ENCODE data around the gene SMG6. TPM values are rescaled to one million over a fixed set of nuclear protein-coding genes. Genes with fewer than 3 reads are reported as not detected.
A peak's percentile ranks its signal among the peaks of the same experiment; 100 is the strongest.

The SMG6 gene
- total RNA-seq, 6 experiments from 2014 or later: 7.4 to 10.4 (median 8.9) TPM

DNA sequence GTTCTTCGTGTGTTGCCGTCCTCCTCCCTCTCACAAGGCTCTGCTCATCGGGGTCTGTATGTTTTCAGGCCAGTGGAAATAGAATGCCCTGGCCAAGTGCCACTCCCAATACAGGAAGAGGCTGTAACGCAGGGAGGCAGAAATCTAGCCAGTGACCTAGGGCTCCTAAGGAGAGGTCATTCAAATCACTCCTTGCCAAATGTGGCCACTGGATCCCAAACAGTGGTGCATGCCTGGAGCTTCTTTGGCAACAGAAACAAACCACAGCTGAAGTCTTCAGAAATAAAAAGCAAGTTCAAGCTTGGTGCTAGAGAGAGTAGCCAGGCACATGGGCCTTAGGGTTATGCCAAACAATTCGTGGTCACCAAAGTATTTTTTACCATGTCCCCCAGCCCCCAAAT, 66.1 kb downstream of the SMG6 start:
- no peaks in the 10 kb centered on the region for H3K27me3 ChIP-seq
- H3K27ac ChIP-seq: peak overlapping the region in 2 of 3 donors; percentile 20 to 61
- peaks cover 0 to 4% (median 0%) of the 10 kb centered on the region in 4 donors for H3K36me3 ChIP-seq
- no peak overlapping the region for H3K4me3 ChIP-seq
- H3K4me1 ChIP-seq: peaks cover 0 to 7% (median 0%) of the 10 kb centered on the region in 4 donors
- H3K9me3 ChIP-seq: no peaks in the 10 kb centered on the region
- TF ChIP-seq, protein P1, sequence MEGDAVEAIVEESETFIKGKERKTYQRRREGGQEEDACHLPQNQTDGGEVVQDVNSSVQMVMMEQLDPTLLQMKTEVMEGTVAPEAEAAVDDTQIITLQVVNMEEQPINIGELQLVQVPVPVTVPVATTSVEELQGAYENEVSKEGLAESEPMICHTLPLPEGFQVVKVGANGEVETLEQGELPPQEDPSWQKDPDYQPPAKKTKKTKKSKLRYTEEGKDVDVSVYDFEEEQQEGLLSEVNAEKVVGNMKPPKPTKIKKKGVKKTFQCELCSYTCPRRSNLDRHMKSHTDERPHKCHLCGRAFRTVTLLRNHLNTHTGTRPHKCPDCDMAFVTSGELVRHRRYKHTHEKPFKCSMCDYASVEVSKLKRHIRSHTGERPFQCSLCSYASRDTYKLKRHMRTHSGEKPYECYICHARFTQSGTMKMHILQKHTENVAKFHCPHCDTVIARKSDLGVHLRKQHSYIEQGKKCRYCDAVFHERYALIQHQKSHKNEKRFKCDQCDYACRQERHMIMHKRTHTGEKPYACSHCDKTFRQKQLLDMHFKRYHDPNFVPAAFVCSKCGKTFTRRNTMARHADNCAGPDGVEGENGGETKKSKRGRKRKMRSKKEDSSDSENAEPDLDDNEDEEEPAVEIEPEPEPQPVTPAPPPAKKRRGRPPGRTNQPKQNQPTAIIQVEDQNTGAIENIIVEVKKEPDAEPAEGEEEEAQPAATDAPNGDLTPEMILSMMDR (IDR thresholded peaks at IDR 0.05): no peak
- no peak for TF ChIP-seq POLR2A (IDR thresholded peaks at IDR 0.05)
- ATAC-seq (peak; percentile 47 to 54 (median 51)), DNase-seq (no peak)
- WGBS (ENCODE audit: insufficient coverage, low coverage, low lambda C conversion rate, missing lambda C conversion rate): 60% methylated on average over 4 of the region's 5 CpGs
- intact Hi-C loops (cut with DNase I): loop anchor here in 1 of 2 donors (10.0 kb wide), 1 partner anchor 133 kb away; no protein-coding TSS in a partner anchor

DNA sequence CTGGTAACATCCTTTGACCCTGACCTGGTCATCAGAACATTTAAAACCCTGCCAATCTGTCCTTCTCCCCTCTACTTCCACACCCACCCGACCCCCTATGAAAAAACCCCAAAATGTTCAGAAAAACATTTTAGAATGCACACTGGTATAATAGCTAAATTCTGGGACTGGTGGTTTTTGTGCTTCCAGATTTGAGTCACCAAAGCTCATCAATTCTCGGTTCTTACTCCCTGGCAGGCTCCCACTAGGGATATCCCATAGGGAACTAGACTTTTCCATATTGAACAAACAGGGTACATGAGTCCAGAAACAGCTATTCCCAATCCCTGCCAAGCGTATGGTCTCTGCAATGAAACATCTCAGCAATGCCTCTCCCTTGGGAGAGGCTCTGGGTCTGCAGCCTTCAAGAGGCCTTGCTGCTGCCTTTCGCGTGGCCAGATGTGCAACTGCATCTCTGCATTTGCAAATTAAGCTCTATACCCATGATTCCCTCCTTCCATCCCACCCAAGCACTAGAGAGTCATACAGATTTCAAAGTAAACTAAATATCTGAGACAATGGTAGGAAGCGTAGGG, 67.7 kb downstream of the SMG6 start:
- Histone ChIP-seq H3K27ac (no peak overlapping the region), H3K9me3 (no peaks in the 10 kb centered on the region), H3K27me3 (no peaks in the 10 kb centered on the region), H3K4me3 (no peak overlapping the region), H3K36me3 (peaks cover 0 to 4% (median 0%) of the 10 kb centered on the region in 4 donors), H3K4me1 (peaks cover 0 to 7% (median 0%) of the 10 kb centered on the region in 4 donors)
- DNase-seq (no peak), ATAC-seq (no peak)
- no peak for TF ChIP-seq POLR2A (IDR thresholded peaks at IDR 0.05)
- TF ChIP-seq, protein P1 (IDR thresholded peaks at IDR 0.05): no peak
- intact Hi-C loops (cut with DNase I): loop anchor here in 1 of 2 donors (10.0 kb wide), 1 partner anchor 131 kb away; no protein-coding TSS in a partner anchor
- WGBS (ENCODE audit: insufficient coverage, low coverage, low lambda C conversion rate, missing lambda C conversion rate): 82% methylated on average over 4 of the region's 6 CpGs

DNA sequence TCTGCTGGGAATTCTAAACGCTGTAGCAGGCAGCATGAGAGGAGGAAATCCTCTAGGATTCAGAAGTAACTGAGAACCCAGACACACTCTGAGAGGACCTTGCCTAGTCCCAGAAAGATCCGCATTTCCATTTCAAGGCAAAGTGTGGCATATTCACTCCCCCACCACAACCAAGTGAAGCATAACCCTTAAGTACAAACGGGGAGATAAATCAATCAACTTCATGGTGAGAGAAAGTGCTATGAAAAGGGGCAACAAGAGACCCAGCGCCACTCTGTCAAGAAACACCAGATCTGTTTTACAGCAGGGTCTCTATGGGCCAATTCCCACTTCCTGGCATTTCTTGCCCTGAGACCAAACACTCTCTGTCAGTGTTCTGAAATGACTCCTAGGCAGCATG, 68.3 kb downstream of the SMG6 start:
- H3K4me3 ChIP-seq: no peak overlapping the region
- 80% methylated on average over 2 of the region's 4 CpGs for WGBS (ENCODE audit: insufficient coverage, low coverage, low lambda C conversion rate, missing lambda C conversion rate)
- ATAC-seq: no peak
- no peak overlapping the region for H3K27ac ChIP-seq
- peaks cover 0 to 7% (median 0%) of the 10 kb centered on the region in 4 donors for H3K4me1 ChIP-seq
- TF ChIP-seq, protein P1 (IDR thresholded peaks at IDR 0.05): no peak
- TF ChIP-seq POLR2A (IDR thresholded peaks at IDR 0.05): no peak
- peaks cover 0 to 4% (median 0%) of the 10 kb centered on the region in 4 donors for H3K36me3 ChIP-seq
- H3K27me3 ChIP-seq: no peaks in the 10 kb centered on the region
- no peaks in the 10 kb centered on the region for H3K9me3 ChIP-seq
- no peak for DNase-seq
- intact Hi-C loops (cut with DNase I): loop anchor here in 1 of 2 donors (10.0 kb wide), 1 partner anchor 130 kb away; no protein-coding TSS in a partner anchor

DNA sequence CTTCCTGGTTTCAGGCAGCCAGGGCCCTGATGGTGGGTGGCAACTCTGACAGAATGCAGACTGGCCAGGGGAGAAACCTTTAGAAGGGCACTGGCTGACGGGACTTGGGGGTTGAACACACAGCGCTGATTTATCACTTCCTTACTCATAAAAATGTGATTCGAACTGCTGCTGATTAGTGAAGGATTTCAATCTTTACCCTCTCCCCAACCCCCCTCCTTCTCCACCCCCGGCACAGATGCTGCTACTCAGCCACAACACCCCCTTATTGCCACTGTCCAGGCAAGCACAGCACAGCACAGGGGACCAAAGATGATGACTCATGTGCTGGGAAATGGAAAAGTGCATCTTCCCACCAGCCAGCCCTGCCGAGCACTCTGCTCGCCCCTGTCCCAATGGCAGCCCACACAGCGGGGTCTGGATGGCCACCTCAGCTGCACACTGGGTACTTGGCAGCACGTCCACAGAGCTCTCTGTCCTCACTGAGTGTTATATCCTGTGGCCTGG, 70.1 kb downstream of the SMG6 start:
- TF ChIP-seq, protein P1 (IDR thresholded peaks at IDR 0.05): no peak
- no peak for TF ChIP-seq POLR2A (IDR thresholded peaks at IDR 0.05)
- no peaks in the 10 kb centered on the region for H3K27me3 ChIP-seq
- intact Hi-C loops (cut with DNase I): loop anchor here in 1 of 2 donors (10.0 kb wide), 1 partner anchor 129 kb away; no protein-coding TSS in a partner anchor
- H3K36me3 ChIP-seq: peaks cover 0 to 4% (median 0%) of the 10 kb centered on the region in 4 donors
- no peaks in the 10 kb centered on the region for H3K9me3 ChIP-seq
- ATAC-seq (no peak), DNase-seq (no peak)
- no peak overlapping the region for H3K27ac ChIP-seq
- no peak overlapping the region for H3K4me3 ChIP-seq
- WGBS (ENCODE audit: insufficient coverage, low coverage, low lambda C conversion rate, missing lambda C conversion rate): 41% methylated on average over 3 of the region's 8 CpGs
- peaks cover 0 to 7% (median 0%) of the 10 kb centered on the region in 4 donors for H3K4me1 ChIP-seq
